Measurements from ENCODE around the gene SAMMSON. TPM values are rescaled to one million over a fixed set of nuclear protein-coding genes. Genes with fewer than 3 reads are reported as not detected.

The SAMMSON gene
- total RNA-seq, 5 donors from 2014 or later (not counting 1 experiment from before 2014, with no cell fraction given) = not detected

DNA sequence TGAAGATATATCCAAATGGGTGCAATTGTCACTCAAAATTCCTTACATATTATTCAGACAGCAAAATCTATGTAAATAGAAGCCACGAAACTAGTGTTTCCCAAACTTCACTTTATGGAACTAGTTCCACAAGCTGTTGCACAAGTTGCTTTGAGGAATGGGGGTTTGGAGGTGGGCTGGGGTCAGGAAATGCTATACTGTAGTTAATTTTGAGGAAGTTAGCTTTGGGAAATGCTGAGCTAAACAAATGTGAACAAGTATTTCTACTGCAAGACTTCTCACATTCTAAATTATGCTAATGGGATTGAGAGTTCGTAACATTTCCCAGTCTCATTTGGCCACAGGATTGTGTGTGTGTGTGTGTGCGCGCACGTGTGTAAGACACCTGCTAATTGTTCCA lies 28.7 kb upstream of the SAMMSON start:
- POLR2A ChIA-PET = interaction anchor here in 1 of 2 donors (1.1 kb wide), 1 partner anchor 20 kb away, joined by 5 read pairs; no protein-coding TSS in a partner anchor
- Mint-ChIP-seq H3K27me3 (no peaks in the 10 kb centered on the region), H3K4me3 (no peak overlapping the region), H3K9me3 (peaks cover 0 to 7% (median 0%) of the 10 kb centered on the region in 3 donors), H3K27ac (no peak overlapping the region), H3K36me3 (no peaks in the 10 kb centered on the region), H3K4me1 (no peaks in the 10 kb centered on the region)
- WGBS (ENCODE audit: insufficient coverage) = no CpG with 5 or more reads among the region's 5 CpGs
- H3K27me3 ChIP-seq (replicated peaks in 1 of 2; ENCODE audit: control insufficient read depth in 2 of 2, extremely low read depth in 1 of 2, insufficient read depth in 2 of 2, low read length in 1 of 2) = no peaks in the 10 kb centered on the region
- H3K36me3 ChIP-seq (ENCODE audit: control insufficient read depth in 2 of 2, extremely low read depth in 1 of 2, insufficient read depth in 1 of 2, low read length in 1 of 2) = no peaks in the 10 kb centered on the region
- H3K4me1 ChIP-seq (ENCODE audit: control insufficient read depth in 1 of 2, extremely low read depth in 1 of 2, insufficient read depth in 2 of 2, low read length in 2 of 2) = no peaks in the 10 kb centered on the region
- ATAC-seq (replicated peaks in 1 of 4) (no peak), DNase-seq (no peak)
- no peaks in the 10 kb centered on the region for H3K9me3 ChIP-seq
- no peak overlapping the region for H3K4me3 ChIP-seq (ENCODE audit: control insufficient read depth in 1 of 2, extremely low read depth in 1 of 2, low read length in 1 of 2)
- CTCF ChIA-PET = no interaction called here
- no peak overlapping the region for H3K27ac ChIP-seq (ENCODE audit: low read length)

- Mint-ChIP-seq H3K27ac (no peak overlapping the region), H3K27me3 (no peaks in the 10 kb centered on the region), H3K4me1 (no peaks in the 10 kb centered on the region), H3K4me3 (no peak overlapping the region), H3K36me3 (no peaks in the 10 kb centered on the region), H3K9me3 (peaks cover 0 to 7% (median 5%) of the 10 kb centered on the region in 3 donors)
- POLR2A ChIA-PET = no interaction called here
- Histone ChIP-seq H3K9me3 (no peaks in the 10 kb centered on the region), H3K4me1 (ENCODE audit: control insufficient read depth in 1 of 2, extremely low read depth in 1 of 2, insufficient read depth in 2 of 2, low read length in 2 of 2) (no peaks in the 10 kb centered on the region), H3K36me3 (ENCODE audit: control insufficient read depth in 2 of 2, extremely low read depth in 1 of 2, insufficient read depth in 1 of 2, low read length in 1 of 2) (no peaks in the 10 kb centered on the region), H3K4me3 (ENCODE audit: control insufficient read depth in 1 of 2, extremely low read depth in 1 of 2, low read length in 1 of 2) (no peak overlapping the region), H3K27ac (ENCODE audit: low read length) (no peak overlapping the region), H3K27me3 (replicated peaks in 1 of 2; ENCODE audit: control insufficient read depth in 2 of 2, extremely low read depth in 1 of 2, insufficient read depth in 2 of 2, low read length in 1 of 2) (no peaks in the 10 kb centered on the region)
- DNase-seq (no peak), ATAC-seq (replicated peaks in 1 of 4) (no peak)
- CTCF ChIA-PET = no interaction called here
- no CpG with 5 or more reads among the region's 4 CpGs for WGBS (ENCODE audit: insufficient coverage)
These were observed 26.9 kb upstream of the SAMMSON start for GRCh38 chr3:69972672-69973071.

GRCh38 chr3:69976021-69976420 lies 23.5 kb upstream of the SAMMSON start:
- H3K4me3 ChIP-seq (ENCODE audit: control insufficient read depth in 1 of 2, extremely low read depth in 1 of 2, low read length in 1 of 2) = no peak overlapping the region
- no peak for DNase-seq
- no peaks in the 10 kb centered on the region for H3K9me3 ChIP-seq
- no peaks in the 10 kb centered on the region for H3K36me3 Mint-ChIP-seq
- no peak for ATAC-seq (replicated peaks in 1 of 4)
- CTCF ChIA-PET = no interaction called here
- H3K27ac Mint-ChIP-seq = no peak overlapping the region
- 100% methylated on average over 1 of the region's 2 CpGs for WGBS (ENCODE audit: insufficient coverage)
- no peak overlapping the region for H3K27ac ChIP-seq (ENCODE audit: low read length)
- POLR2A ChIA-PET = no interaction called here
- H3K4me1 Mint-ChIP-seq = no peaks in the 10 kb centered on the region
- no peaks in the 10 kb centered on the region for H3K27me3 Mint-ChIP-seq
- H3K9me3 Mint-ChIP-seq = peaks cover 7 to 16% (median 9%) of the 10 kb centered on the region in 3 donors
- H3K36me3 ChIP-seq (ENCODE audit: control insufficient read depth in 2 of 2, extremely low read depth in 1 of 2, insufficient read depth in 1 of 2, low read length in 1 of 2) = no peaks in the 10 kb centered on the region
- H3K27me3 ChIP-seq (replicated peaks in 1 of 2; ENCODE audit: control insufficient read depth in 2 of 2, extremely low read depth in 1 of 2, insufficient read depth in 2 of 2, low read length in 1 of 2) = no peaks in the 10 kb centered on the region
- H3K4me3 Mint-ChIP-seq = no peak overlapping the region
- no peaks in the 10 kb centered on the region for H3K4me1 ChIP-seq (ENCODE audit: control insufficient read depth in 1 of 2, extremely low read depth in 1 of 2, insufficient read depth in 2 of 2, low read length in 2 of 2)

DNA sequence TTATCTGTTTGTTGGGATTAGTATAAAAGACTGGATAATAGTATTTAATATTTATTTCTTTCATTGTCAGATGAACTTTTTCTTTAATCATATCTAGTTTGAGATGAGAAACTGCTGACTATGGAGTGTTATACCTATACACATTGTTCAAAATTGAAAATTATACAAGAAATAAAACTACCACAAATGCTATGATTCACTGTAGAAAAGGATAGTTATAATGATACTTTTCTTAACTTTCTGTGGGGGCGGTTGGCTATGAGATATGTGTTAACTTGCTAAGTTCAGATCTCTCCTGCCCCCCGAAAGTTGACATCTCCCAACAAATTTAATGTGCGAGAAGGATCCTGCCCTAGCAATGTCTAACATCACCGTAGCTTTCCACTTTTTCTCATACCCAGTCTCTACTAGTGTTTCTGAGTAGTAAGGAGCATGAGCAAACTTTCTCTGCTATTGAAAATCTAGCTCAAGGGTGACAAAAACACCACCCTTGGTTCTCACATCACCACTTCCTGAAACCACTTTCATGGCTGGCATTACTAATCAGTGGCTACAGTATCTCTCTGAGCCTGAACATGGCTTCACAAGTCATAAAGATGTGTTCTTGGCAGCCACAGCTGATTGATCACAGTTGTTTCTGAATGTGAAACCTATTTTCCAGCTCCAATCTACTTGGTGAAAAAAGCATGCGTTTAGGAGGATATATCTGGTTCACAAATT lies 15.8 kb upstream of the SAMMSON start:
- no peaks in the 10 kb centered on the region for H3K9me3 ChIP-seq
- Mint-ChIP-seq H3K27ac (no peak overlapping the region), H3K9me3 (peaks cover 4 to 10% (median 4%) of the 10 kb centered on the region in 3 donors), H3K27me3 (no peaks in the 10 kb centered on the region), H3K36me3 (no peaks in the 10 kb centered on the region), H3K4me1 (no peaks in the 10 kb centered on the region), H3K4me3 (no peak overlapping the region)
- DNase-seq = no peak
- no peaks in the 10 kb centered on the region for H3K36me3 ChIP-seq (ENCODE audit: control insufficient read depth in 2 of 2, extremely low read depth in 1 of 2, insufficient read depth in 1 of 2, low read length in 1 of 2)
- H3K4me1 ChIP-seq (ENCODE audit: control insufficient read depth in 1 of 2, extremely low read depth in 1 of 2, insufficient read depth in 2 of 2, low read length in 2 of 2) = no peaks in the 10 kb centered on the region
- 71% methylated on average over 1 of the region's 5 CpGs for WGBS (ENCODE audit: insufficient coverage)
- no peak overlapping the region for H3K4me3 ChIP-seq (ENCODE audit: control insufficient read depth in 1 of 2, extremely low read depth in 1 of 2, low read length in 1 of 2)
- H3K27me3 ChIP-seq (replicated peaks in 1 of 2; ENCODE audit: control insufficient read depth in 2 of 2, extremely low read depth in 1 of 2, insufficient read depth in 2 of 2, low read length in 1 of 2) = no peaks in the 10 kb centered on the region
- H3K27ac ChIP-seq (ENCODE audit: low read length) = no peak overlapping the region
- ChIA-PET POLR2A (no interaction called here), CTCF (no interaction called here)
- no peak for ATAC-seq (replicated peaks in 1 of 4)

DNA sequence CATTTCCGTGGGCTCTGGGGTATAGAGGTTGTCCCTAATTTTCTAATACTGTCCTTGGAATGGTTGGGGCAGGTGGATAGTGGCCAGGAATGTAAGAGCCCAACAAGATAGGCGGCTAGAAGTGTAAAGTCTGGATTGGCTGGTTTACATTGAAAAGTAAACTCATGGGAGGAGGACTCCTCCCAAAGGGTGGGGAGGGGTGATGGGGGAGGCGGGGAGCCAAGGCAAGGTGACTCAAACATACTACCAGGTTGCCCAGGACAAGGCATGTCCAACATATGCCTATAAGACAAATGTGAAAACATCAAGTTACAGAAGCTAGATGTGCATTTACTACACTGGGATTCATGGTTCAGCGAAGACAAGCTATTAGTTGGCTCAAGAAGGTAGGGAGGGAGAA lies 14.3 kb upstream of the SAMMSON start:
- H3K4me3 ChIP-seq (ENCODE audit: control insufficient read depth in 1 of 2, extremely low read depth in 1 of 2, low read length in 1 of 2) = no peak overlapping the region
- Mint-ChIP-seq H3K9me3 (peaks cover 4 to 5% (median 4%) of the 10 kb centered on the region in 3 donors), H3K36me3 (no peaks in the 10 kb centered on the region), H3K4me3 (no peak overlapping the region), H3K4me1 (no peaks in the 10 kb centered on the region), H3K27me3 (no peaks in the 10 kb centered on the region), H3K27ac (no peak overlapping the region)
- no peak for DNase-seq
- no peaks in the 10 kb centered on the region for H3K4me1 ChIP-seq (ENCODE audit: control insufficient read depth in 1 of 2, extremely low read depth in 1 of 2, insufficient read depth in 2 of 2, low read length in 2 of 2)
- 59% methylated on average over 3 of the region's 4 CpGs for WGBS (ENCODE audit: insufficient coverage)
- ChIA-PET CTCF (no interaction called here), POLR2A (no interaction called here)
- no peaks in the 10 kb centered on the region for H3K9me3 ChIP-seq
- H3K36me3 ChIP-seq (ENCODE audit: control insufficient read depth in 2 of 2, extremely low read depth in 1 of 2, insufficient read depth in 1 of 2, low read length in 1 of 2) = no peaks in the 10 kb centered on the region
- no peak for ATAC-seq (replicated peaks in 1 of 4)
- no peak overlapping the region for H3K27ac ChIP-seq (ENCODE audit: low read length)
- no peaks in the 10 kb centered on the region for H3K27me3 ChIP-seq (replicated peaks in 1 of 2; ENCODE audit: control insufficient read depth in 2 of 2, extremely low read depth in 1 of 2, insufficient read depth in 2 of 2, low read length in 1 of 2)

- Histone ChIP-seq H3K9me3 (no peaks in the 10 kb centered on the region), H3K4me3 (ENCODE audit: control insufficient read depth in 1 of 2, extremely low read depth in 1 of 2, low read length in 1 of 2) (no peak overlapping the region), H3K36me3 (ENCODE audit: control insufficient read depth in 2 of 2, extremely low read depth in 1 of 2, insufficient read depth in 1 of 2, low read length in 1 of 2) (no peaks in the 10 kb centered on the region), H3K27me3 (replicated peaks in 1 of 2; ENCODE audit: control insufficient read depth in 2 of 2, extremely low read depth in 1 of 2, insufficient read depth in 2 of 2, low read length in 1 of 2) (no peaks in the 10 kb centered on the region), H3K27ac (ENCODE audit: low read length) (no peak overlapping the region), H3K4me1 (ENCODE audit: control insufficient read depth in 1 of 2, extremely low read depth in 1 of 2, insufficient read depth in 2 of 2, low read length in 2 of 2) (no peaks in the 10 kb centered on the region)
- CTCF ChIA-PET = no interaction called here
- no peaks in the 10 kb centered on the region for H3K36me3 Mint-ChIP-seq
- 100% methylated on average over 1 of the region's 6 CpGs for WGBS (ENCODE audit: insufficient coverage)
- H3K4me1 Mint-ChIP-seq = no peaks in the 10 kb centered on the region
- H3K9me3 Mint-ChIP-seq = peaks cover 0 to 4% (median 2%) of the 10 kb centered on the region in 3 donors
- ATAC-seq (replicated peaks in 1 of 4) (no peak), DNase-seq (no peak)
- POLR2A ChIA-PET = no interaction called here
- no peaks in the 10 kb centered on the region for H3K27me3 Mint-ChIP-seq
- no peak overlapping the region for H3K27ac Mint-ChIP-seq
- no peak overlapping the region for H3K4me3 Mint-ChIP-seq
These were observed 13.1 kb upstream of the SAMMSON start for GRCh38 chr3:69986419-69986818.

GRCh38 chr3:69987833-69988232 lies 11.7 kb upstream of the SAMMSON start:
- Histone ChIP-seq H3K36me3 (ENCODE audit: control insufficient read depth in 2 of 2, extremely low read depth in 1 of 2, insufficient read depth in 1 of 2, low read length in 1 of 2) (no peaks in the 10 kb centered on the region), H3K27me3 (replicated peaks in 1 of 2; ENCODE audit: control insufficient read depth in 2 of 2, extremely low read depth in 1 of 2, insufficient read depth in 2 of 2, low read length in 1 of 2) (no peaks in the 10 kb centered on the region), H3K4me3 (ENCODE audit: control insufficient read depth in 1 of 2, extremely low read depth in 1 of 2, low read length in 1 of 2) (no peak overlapping the region), H3K27ac (ENCODE audit: low read length) (no peak overlapping the region), H3K9me3 (no peaks in the 10 kb centered on the region), H3K4me1 (ENCODE audit: control insufficient read depth in 1 of 2, extremely low read depth in 1 of 2, insufficient read depth in 2 of 2, low read length in 2 of 2) (no peaks in the 10 kb centered on the region)
- ChIA-PET POLR2A (no interaction called here), CTCF (no interaction called here)
- WGBS (ENCODE audit: insufficient coverage) = 97% methylated on average over 3 of the region's 6 CpGs
- H3K4me3 Mint-ChIP-seq = no peak overlapping the region
- H3K27me3 Mint-ChIP-seq = no peaks in the 10 kb centered on the region
- no peak for ATAC-seq (replicated peaks in 1 of 4)
- H3K4me1 Mint-ChIP-seq = no peaks in the 10 kb centered on the region
- no peak overlapping the region for H3K27ac Mint-ChIP-seq
- no peaks in the 10 kb centered on the region for H3K36me3 Mint-ChIP-seq
- no peak for DNase-seq
- H3K9me3 Mint-ChIP-seq = peaks cover 0 to 7% (median 2%) of the 10 kb centered on the region in 3 donors
